ENCODE results near the gene ZDHHC18. TPM values are rescaled to one million over a fixed set of nuclear protein-coding genes. Genes with fewer than 3 reads are reported as not detected.

ZDHHC18 gene
- polyA plus RNA-seq, 3 donors = 3.1 to 46.6 (median 6.0) TPM

DNA sequence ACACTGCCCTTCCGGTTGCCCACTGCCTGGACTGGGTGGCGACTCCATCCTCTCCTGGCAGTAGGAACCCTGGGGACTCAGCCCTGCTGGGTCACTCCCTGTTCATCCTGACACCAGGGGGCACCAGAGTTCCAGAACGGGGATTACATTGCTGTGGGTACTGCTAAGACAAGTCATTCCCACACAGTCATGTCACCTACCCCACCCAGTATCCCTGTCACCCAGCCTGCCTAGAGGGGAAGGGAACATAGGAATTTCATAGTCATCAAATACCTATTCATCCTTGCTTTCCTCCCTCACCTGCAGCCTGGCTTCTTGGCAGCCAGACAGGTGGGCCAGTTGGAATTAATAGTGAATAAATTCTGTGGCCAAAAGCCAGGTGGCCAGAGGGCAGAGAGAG is 26.7 kb downstream of the ZDHHC18 start:
- peaks cover 74 to 94% of the 10 kb centered on the region in 2 donors for H3K36me3 Mint-ChIP-seq

DNA sequence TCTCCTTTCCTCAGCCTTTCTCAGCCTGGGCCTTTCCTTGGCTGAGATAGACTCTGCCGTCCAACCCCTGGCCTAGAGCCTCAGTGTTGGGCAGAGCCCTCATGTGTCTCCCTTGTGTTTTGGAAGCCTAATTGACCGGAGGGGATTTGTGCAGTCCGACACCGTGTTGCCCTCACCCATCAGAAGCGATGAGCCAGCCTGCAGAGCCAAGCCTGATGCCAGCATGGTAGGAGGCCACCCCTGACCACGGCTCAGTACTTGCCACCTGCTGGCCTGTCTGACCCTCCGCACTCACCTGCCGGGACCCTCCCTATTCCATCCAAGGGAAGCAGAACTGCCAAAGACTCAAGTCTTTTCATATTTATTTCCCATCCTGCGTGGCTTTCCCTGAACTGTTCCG is 27.1 kb downstream of the ZDHHC18 start:
- Histone ChIP-seq H3K27ac (ENCODE audit: low read depth in 1 of 2, low read length in 2 of 2) (no peak overlapping the region), H3K9ac (ENCODE audit: insufficient read depth, low read length, poor library complexity, severe bottlenecking) (no peak overlapping the region), H3K9me3 (replicated peaks in 1 of 2; ENCODE audit: control insufficient read depth in 1 of 2, insufficient read depth in 1 of 2, low read length in 2 of 2) (no peaks in the 10 kb centered on the region), H3K4me2 (replicated peaks; ENCODE audit: extremely low read depth, low read length, poor library complexity, severe bottlenecking) (no peak overlapping the region), H3K79me2 (ENCODE audit: insufficient read depth, low read length) (no peaks in the 10 kb centered on the region), H2AFZ (ENCODE audit: insufficient read depth, low read depth, low read length, poor library complexity, severe bottlenecking) (no peak overlapping the region), H3K36me3 (replicated peaks in 1 of 2; ENCODE audit: control insufficient read depth in 1 of 2, insufficient read depth in 2 of 2, low read length in 2 of 2) (peaks cover 71 to 91% of the 10 kb centered on the region in 2 donors), H4K20me1 (ENCODE audit: insufficient read depth, low read length) (peaks cover 23% of the 10 kb centered on the region), H3K27me3 (ENCODE audit: control insufficient read depth in 2 of 2, insufficient read depth in 2 of 2, low read length in 2 of 2) (no peaks in the 10 kb centered on the region), H3K4me3 (replicated peaks in 1 of 3; ENCODE audit: low read depth in 2 of 3, low read length in 3 of 3) (no peak overlapping the region), H3K4me1 (ENCODE audit: control insufficient read depth in 1 of 2, insufficient read depth in 2 of 2, low read length in 2 of 2) (no peaks in the 10 kb centered on the region)
- intact Hi-C loops (cut with micrococcal nuclease) = loop anchor here (1.0 to 2.0 kb wide), 2 partner anchors 25 kb away; no protein-coding TSS in a partner anchor
- peak overlapping the region in 2 of 7 donors; percentile 48 to 61 for H3K27ac Mint-ChIP-seq
- DNase-seq = no peak
- H3K36me3 Mint-ChIP-seq = peaks cover 69 to 92% of the 10 kb centered on the region in 2 donors
- H3K27me3 Mint-ChIP-seq (ENCODE audit: low read depth in 3 of 3) = no peaks in the 10 kb centered on the region
- no peak overlapping the region for H3K4me3 Mint-ChIP-seq
- 99% methylated on average over 10 of the region's 10 CpGs for WGBS (ENCODE audit: insufficient coverage)
- TF ChIP-seq, protein P1, sequence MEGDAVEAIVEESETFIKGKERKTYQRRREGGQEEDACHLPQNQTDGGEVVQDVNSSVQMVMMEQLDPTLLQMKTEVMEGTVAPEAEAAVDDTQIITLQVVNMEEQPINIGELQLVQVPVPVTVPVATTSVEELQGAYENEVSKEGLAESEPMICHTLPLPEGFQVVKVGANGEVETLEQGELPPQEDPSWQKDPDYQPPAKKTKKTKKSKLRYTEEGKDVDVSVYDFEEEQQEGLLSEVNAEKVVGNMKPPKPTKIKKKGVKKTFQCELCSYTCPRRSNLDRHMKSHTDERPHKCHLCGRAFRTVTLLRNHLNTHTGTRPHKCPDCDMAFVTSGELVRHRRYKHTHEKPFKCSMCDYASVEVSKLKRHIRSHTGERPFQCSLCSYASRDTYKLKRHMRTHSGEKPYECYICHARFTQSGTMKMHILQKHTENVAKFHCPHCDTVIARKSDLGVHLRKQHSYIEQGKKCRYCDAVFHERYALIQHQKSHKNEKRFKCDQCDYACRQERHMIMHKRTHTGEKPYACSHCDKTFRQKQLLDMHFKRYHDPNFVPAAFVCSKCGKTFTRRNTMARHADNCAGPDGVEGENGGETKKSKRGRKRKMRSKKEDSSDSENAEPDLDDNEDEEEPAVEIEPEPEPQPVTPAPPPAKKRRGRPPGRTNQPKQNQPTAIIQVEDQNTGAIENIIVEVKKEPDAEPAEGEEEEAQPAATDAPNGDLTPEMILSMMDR (IDR thresholded peaks at IDR 0.05) = no peak
- H3K9me3 Mint-ChIP-seq = no peaks in the 10 kb centered on the region
- H3K4me1 Mint-ChIP-seq = no peaks in the 10 kb centered on the region

More for the DNA sequence above, 26.7 kb downstream of the ZDHHC18 start:
- Mint-ChIP-seq H3K9me3 (no peaks in the 10 kb centered on the region), H3K27ac (peak overlapping the region in 1 of 7 donors; percentile 13), H3K4me3 (no peak overlapping the region), H3K27me3 (ENCODE audit: low read depth in 3 of 3) (no peaks in the 10 kb centered on the region), H3K4me1 (no peaks in the 10 kb centered on the region)
- intact Hi-C loops (cut with micrococcal nuclease) = loop anchor here (1.0 to 2.0 kb wide), 2 partner anchors 25 to 26 kb away; no protein-coding TSS in a partner anchor
- Histone ChIP-seq H4K20me1 (ENCODE audit: insufficient read depth, low read length) (peaks cover 23% of the 10 kb centered on the region), H3K9me3 (replicated peaks in 1 of 2; ENCODE audit: control insufficient read depth in 1 of 2, insufficient read depth in 1 of 2, low read length in 2 of 2) (no peaks in the 10 kb centered on the region), H3K27ac (ENCODE audit: low read depth in 1 of 2, low read length in 2 of 2) (no peak overlapping the region), H3K4me3 (replicated peaks in 1 of 3; ENCODE audit: low read depth in 2 of 3, low read length in 3 of 3) (no peak overlapping the region), H3K79me2 (ENCODE audit: insufficient read depth, low read length) (no peaks in the 10 kb centered on the region), H3K36me3 (replicated peaks in 1 of 2; ENCODE audit: control insufficient read depth in 1 of 2, insufficient read depth in 2 of 2, low read length in 2 of 2) (peaks cover 75 to 95% of the 10 kb centered on the region in 2 donors), H2AFZ (ENCODE audit: insufficient read depth, low read depth, low read length, poor library complexity, severe bottlenecking) (no peak overlapping the region), H3K4me1 (ENCODE audit: control insufficient read depth in 1 of 2, insufficient read depth in 2 of 2, low read length in 2 of 2) (no peaks in the 10 kb centered on the region), H3K27me3 (ENCODE audit: control insufficient read depth in 2 of 2, insufficient read depth in 2 of 2, low read length in 2 of 2) (no peaks in the 10 kb centered on the region), H3K9ac (ENCODE audit: insufficient read depth, low read length, poor library complexity, severe bottlenecking) (no peak overlapping the region), H3K4me2 (replicated peaks; ENCODE audit: extremely low read depth, low read length, poor library complexity, severe bottlenecking) (no peak overlapping the region)
- DNase-seq = peak; percentile 60 to 75 (median 71)
- 45% methylated on average over 2 of the region's 3 CpGs for WGBS (ENCODE audit: insufficient coverage)
- TF ChIP-seq, protein P1 (IDR thresholded peaks at IDR 0.05) = peak; percentile 82

Data from CD14-positive monocyte (primary cell).